ENCODE measurements around the gene NOTUM.

NOTUM gene

DNA sequence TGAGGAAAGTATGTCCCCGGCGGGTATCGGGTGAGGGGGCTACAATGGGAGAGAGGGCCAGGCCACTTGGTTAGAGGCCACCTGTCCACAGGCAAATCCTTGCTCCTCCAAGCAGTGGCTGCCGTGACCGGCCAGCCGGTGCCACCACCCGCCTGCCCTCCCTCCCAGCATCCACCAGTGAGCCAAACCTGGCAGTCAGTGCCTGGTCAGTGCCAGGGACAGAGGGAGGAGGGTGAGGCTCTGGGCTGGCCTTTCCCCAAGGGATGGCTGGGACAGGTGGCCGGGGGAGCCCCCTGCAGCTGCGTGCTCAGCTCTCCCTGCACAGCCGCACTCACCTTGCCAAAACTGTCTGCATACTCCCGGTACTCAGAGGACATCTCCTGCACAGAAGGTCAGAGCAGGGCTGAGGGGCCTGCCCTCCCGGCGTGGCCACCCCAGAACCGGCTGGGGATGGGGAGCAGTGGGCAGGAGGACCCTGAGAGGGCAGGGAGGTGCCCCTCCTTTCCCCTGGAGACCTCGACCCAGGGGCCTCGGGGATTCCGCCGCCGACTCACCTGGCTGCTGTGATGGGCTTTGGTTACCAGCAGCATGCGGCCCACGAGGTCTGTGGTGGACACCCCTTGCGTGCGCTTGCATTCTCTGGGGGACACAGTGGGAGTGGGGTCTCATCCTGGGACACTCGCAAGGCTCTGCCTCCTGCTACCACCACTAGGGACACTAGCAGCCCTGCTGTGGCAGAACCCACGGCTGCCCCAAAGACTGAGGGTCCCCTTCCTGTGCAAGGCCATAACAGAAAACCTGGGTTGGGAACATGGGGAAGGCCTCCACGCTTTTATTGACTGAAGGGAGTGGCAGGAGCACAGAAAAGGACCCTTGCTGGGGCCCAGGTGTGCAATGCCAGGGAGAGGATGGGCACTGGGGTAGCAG is 53.5 kb downstream of the NOTUM start:
- Histone ChIP-seq H3K4me1 (ENCODE audit: control insufficient read depth in 1 of 2, insufficient read depth in 2 of 2, low read length in 2 of 2) (peaks cover 0 to 18% of the 10 kb centered on the region in 2 donors), H3K27me3 (ENCODE audit: low read depth, low read length) (no peaks in the 10 kb centered on the region), H3K4me3 (ENCODE audit: low read depth in 1 of 2, low read length in 2 of 2) (no peak overlapping the region), H3K36me3 (ENCODE audit: control insufficient read depth in 1 of 2, insufficient read depth in 2 of 2, low read length in 2 of 2) (peaks cover 4 to 21% of the 10 kb centered on the region in 2 donors), H3K9me3 (ENCODE audit: control insufficient read depth in 1 of 2, low read length in 2 of 2) (no peaks in the 10 kb centered on the region), H3K27ac (ENCODE audit: low read length) (no peak overlapping the region)

DNA sequence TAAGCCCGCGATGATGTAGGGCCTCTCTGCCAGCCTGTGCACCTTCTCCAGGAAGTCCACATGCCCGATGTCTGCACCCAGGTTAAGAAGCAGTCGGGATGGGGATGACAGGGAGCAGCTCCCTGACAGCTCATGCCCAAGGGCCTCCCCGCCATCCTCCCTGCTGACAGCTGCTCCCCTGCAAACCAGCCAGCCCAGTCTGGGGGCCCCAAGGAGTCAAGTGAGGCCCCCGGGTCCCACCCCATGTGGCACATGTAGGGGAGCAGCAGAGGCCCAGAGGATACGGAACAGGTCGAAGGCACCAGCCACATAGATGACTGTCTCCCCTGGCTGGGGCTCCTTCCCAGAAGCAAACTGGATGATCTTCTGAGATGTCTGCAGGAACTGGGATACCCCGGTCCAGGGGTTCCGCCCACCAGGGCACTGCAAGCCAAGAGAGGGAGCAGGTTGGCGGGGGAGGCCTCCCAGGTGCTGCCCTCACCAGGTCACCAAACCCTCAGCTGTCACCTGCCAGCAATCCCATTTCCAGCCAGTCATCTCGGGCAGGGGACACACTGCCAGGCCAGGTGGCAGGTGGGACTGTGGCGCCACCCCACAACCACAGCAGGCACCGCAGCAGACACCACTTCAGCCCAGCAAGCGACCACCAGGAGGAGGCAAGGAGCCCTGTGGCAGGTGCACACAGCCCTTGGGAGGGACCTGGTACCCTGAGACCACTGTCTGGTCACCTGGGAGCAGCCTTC is 54.3 kb downstream of the NOTUM start:
- peaks cover 0 to 24% of the 10 kb centered on the region in 2 donors for H3K4me1 ChIP-seq (ENCODE audit: control insufficient read depth in 1 of 2, insufficient read depth in 2 of 2, low read length in 2 of 2)
- H3K9me3 ChIP-seq (ENCODE audit: control insufficient read depth in 1 of 2, low read length in 2 of 2), result no peaks in the 10 kb centered on the region
- no peak overlapping the region for H3K27ac ChIP-seq (ENCODE audit: low read length)
- H3K27me3 ChIP-seq (ENCODE audit: low read depth, low read length), result no peaks in the 10 kb centered on the region
- H3K36me3 ChIP-seq (ENCODE audit: control insufficient read depth in 1 of 2, insufficient read depth in 2 of 2, low read length in 2 of 2), result peaks cover 4 to 18% of the 10 kb centered on the region in 2 donors
- H3K4me3 ChIP-seq (ENCODE audit: low read depth in 1 of 2, low read length in 2 of 2), result no peak overlapping the region

DNA sequence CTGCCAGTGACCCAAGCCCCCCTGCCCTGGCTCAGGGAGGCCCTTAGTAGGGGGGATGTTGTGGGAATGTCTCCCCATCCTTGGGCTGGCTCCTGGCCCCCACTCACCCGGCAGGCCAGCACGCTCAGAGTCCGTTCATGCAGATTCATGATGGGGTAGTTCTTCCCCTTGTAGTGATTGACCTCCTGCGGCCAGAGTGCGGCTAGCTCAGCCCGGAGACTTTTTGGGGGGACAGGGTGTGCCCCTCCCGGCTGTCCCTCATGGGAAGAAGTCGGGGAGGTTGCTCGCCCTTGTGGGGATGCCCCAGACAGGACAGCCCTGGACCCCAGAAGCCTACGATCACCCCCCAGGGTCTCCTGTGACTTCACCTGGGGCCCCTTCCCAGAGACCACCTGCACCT is 55.0 kb downstream of the NOTUM start:
- no peak overlapping the region for H3K27ac ChIP-seq (ENCODE audit: low read length)
- no peaks in the 10 kb centered on the region for H3K9me3 ChIP-seq (ENCODE audit: control insufficient read depth in 1 of 2, low read length in 2 of 2)
- H3K4me3 ChIP-seq (ENCODE audit: low read depth in 1 of 2, low read length in 2 of 2), result no peak overlapping the region
- peaks cover 0 to 23% of the 10 kb centered on the region in 2 donors for H3K4me1 ChIP-seq (ENCODE audit: control insufficient read depth in 1 of 2, insufficient read depth in 2 of 2, low read length in 2 of 2)
- H3K36me3 ChIP-seq (ENCODE audit: control insufficient read depth in 1 of 2, insufficient read depth in 2 of 2, low read length in 2 of 2), result peaks cover 4 to 18% of the 10 kb centered on the region in 2 donors
- peaks cover 5% of the 10 kb centered on the region for H3K27me3 ChIP-seq (ENCODE audit: low read depth, low read length)

DNA sequence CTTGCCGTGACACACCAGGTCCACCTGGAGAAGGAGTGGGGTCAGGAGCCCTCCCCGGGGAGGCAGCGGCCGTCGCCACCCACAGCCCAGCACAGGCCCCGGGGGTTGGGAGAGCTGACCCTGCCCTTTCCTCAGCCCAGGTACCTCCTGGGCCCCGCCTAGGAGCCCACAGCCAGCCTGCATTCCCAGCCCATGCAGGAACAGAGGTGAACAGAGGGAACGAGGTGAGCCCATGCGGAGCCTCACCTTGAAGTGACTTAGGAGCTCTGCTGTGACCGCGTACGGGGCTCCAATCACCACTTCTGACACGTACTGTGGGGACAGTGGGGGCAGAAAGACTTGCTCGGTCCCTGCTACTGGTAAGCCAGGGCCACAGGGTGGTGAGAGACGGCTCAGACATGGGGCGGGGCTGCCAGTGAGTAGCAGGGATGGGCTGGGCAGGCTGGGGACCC is 55.5 kb downstream of the NOTUM start:
- H3K27me3 ChIP-seq (ENCODE audit: low read depth, low read length), result peaks cover 6% of the 10 kb centered on the region
- no peak overlapping the region for H3K4me3 ChIP-seq (ENCODE audit: low read depth in 1 of 2, low read length in 2 of 2)
- no peaks in the 10 kb centered on the region for H3K9me3 ChIP-seq (ENCODE audit: control insufficient read depth in 1 of 2, low read length in 2 of 2)
- no peak overlapping the region for H3K27ac ChIP-seq (ENCODE audit: low read length)
- peaks cover 0 to 19% of the 10 kb centered on the region in 2 donors for H3K4me1 ChIP-seq (ENCODE audit: control insufficient read depth in 1 of 2, insufficient read depth in 2 of 2, low read length in 2 of 2)
- H3K36me3 ChIP-seq (ENCODE audit: control insufficient read depth in 1 of 2, insufficient read depth in 2 of 2, low read length in 2 of 2), result peaks cover 4 to 20% of the 10 kb centered on the region in 2 donors

DNA sequence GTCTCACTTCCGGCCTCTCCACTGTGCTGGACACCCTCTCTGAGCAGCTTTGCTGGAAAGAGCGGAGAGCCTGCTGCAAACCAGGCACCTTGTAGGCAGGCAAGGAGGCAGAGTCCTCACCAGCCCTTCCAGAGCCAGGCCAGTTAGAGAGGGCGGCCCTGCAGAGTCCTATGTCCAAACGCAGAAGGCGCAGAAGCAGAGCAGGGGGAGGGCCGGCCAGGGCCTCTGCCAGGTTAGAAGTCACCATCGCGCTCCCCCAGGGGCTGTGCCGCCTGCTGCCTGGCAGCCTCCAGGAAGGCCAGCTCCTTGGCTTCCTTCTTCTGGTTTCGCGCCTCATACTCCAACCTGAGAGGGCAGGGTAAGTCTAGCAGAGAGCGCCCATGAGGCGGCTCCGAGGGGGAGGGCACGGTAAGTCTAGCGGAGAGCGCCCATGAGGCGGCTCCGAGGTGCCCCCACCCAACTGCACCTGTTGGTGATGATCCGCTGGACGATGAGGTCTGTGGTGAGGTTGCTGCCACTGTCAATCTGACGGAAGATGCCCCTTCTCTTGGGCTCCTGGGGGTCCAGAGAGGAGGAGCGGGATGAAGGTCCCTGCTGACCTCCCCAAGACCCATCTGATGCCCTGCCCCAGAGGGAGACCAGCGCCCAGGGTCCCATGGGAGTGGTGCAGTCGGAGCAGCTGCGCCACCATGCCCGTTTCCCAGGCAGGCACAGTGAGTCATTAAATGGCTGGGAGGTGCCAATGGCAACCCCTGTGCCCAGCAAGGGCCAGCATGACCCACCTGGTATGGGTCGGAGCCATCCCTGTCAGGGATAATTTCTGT is 56.2 kb downstream of the NOTUM start:
- peaks cover 6% of the 10 kb centered on the region for H3K27me3 ChIP-seq (ENCODE audit: low read depth, low read length)
- H3K4me3 ChIP-seq (ENCODE audit: low read depth in 1 of 2, low read length in 2 of 2), result no peak overlapping the region
- H3K27ac ChIP-seq (ENCODE audit: low read length), result no peak overlapping the region
- peaks cover 0 to 15% of the 10 kb centered on the region in 2 donors for H3K4me1 ChIP-seq (ENCODE audit: control insufficient read depth in 1 of 2, insufficient read depth in 2 of 2, low read length in 2 of 2)
- H3K36me3 ChIP-seq (ENCODE audit: control insufficient read depth in 1 of 2, insufficient read depth in 2 of 2, low read length in 2 of 2), result peaks cover 4 to 26% of the 10 kb centered on the region in 2 donors
- no peaks in the 10 kb centered on the region for H3K9me3 ChIP-seq (ENCODE audit: control insufficient read depth in 1 of 2, low read length in 2 of 2)

DNA sequence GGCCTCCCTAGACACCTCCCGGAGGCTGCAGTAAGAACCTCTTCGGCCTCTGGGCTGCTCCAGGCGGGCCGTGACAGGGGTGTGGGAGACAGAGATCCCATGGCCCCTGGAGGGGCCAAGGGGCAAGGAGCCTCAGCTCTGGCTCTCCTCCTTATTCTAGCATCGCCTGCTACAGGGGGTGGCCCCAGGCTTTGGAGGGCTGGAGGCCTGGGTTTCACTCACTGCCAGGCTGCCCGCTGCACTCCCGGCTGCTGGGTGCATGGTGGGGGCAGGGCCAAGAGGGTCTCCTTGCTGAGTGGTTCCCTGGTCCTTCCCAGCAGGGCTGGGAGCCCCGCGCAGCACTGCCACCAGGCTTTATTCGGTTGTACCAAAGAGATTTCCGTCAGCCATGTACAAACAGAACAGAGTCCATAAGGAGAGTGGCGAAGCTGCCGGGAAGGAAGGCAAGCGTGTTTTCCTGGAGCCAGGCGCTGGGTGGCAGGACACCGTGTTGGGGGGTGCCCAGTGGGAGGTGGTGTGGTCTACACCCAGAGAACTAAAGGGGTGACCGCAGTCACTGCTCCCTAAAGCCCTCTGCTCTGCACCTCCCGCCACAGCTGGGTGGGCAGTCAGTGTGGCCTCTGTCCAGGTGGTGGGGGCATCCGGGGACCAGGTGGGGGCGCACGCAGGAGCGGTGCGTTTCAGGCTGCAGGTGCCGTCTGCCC is 56.9 kb downstream of the NOTUM start:
- Histone ChIP-seq H3K4me1 (ENCODE audit: control insufficient read depth in 1 of 2, insufficient read depth in 2 of 2, low read length in 2 of 2) (peaks cover 0 to 15% of the 10 kb centered on the region in 2 donors), H3K4me3 (ENCODE audit: low read depth in 1 of 2, low read length in 2 of 2) (no peak overlapping the region), H3K9me3 (ENCODE audit: control insufficient read depth in 1 of 2, low read length in 2 of 2) (no peaks in the 10 kb centered on the region), H3K27ac (ENCODE audit: low read length) (no peak overlapping the region), H3K36me3 (ENCODE audit: control insufficient read depth in 1 of 2, insufficient read depth in 2 of 2, low read length in 2 of 2) (peaks cover 5 to 34% of the 10 kb centered on the region in 2 donors), H3K27me3 (ENCODE audit: low read depth, low read length) (peaks cover 6% of the 10 kb centered on the region)

DNA sequence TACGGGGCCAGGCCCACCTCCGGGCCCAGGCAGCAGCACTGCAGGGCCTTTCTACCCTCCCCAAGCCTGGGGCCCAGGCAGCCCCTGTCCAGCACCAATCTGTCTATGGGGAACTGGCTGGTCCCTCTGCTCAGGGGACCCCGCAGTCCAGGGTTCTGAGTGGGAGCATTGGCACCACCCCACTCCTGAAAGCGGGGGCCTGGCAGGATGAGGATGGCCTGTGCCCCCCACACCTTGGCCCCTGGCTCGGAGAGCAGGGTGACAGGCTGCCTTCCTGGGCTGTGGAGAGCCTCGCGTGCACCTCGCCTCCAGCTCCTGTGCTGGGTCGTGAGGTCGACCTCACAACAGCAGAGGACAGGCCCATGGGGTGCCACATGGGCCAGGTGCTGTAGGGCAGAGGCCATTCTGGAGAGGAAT is 57.6 kb downstream of the NOTUM start:
- Histone ChIP-seq H3K27me3 (ENCODE audit: low read depth, low read length) (peaks cover 6% of the 10 kb centered on the region), H3K4me3 (ENCODE audit: low read depth in 1 of 2, low read length in 2 of 2) (no peak overlapping the region), H3K4me1 (ENCODE audit: control insufficient read depth in 1 of 2, insufficient read depth in 2 of 2, low read length in 2 of 2) (peaks cover 0 to 15% of the 10 kb centered on the region in 2 donors), H3K9me3 (ENCODE audit: control insufficient read depth in 1 of 2, low read length in 2 of 2) (no peaks in the 10 kb centered on the region), H3K36me3 (ENCODE audit: control insufficient read depth in 1 of 2, insufficient read depth in 2 of 2, low read length in 2 of 2) (peaks cover 11 to 39% of the 10 kb centered on the region in 2 donors), H3K27ac (ENCODE audit: low read length) (no peak overlapping the region)

DNA sequence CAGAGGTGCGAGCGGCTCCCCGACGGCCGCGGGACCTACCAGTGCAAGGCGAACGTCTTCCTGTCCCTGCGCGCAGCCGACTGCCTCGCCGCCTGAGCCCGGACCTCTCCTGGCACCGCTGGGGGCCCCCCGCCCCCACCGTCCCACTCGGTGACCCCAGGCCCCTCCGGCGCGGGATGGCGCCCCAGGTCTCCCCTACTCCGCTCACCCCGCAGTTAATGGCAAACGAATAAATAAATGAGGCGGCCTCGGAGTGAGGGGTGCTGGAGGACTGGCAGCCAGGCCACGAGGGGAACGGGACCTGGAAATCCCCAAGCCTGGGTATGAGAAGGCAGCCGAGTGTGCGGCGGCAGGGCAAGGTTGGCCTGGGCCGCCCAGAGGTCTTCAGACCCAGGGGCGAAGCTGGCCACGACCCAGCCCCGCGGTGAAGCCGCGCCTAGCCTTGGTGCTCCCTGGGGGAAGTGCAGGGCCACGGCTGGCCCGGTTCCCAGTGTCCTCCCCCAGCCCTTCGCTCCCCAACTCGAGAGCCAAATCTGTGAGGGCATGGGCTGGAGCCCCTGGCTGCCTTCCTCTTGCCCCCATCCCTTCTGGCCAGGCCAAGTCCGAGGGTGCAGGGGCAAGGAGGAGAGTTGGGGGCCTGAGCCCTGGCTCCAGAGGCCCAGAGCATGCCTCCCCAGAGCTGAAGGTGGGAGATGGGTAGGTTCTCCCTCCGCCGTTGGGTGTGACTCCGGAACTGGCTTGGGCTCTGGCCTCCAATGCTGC is 58.2 kb downstream of the NOTUM start:
- Histone ChIP-seq H3K4me3 (ENCODE audit: low read depth in 1 of 2, low read length in 2 of 2) (peak overlapping the region in 1 of 2 donors; percentile 45), H3K4me1 (ENCODE audit: control insufficient read depth in 1 of 2, insufficient read depth in 2 of 2, low read length in 2 of 2) (peaks cover 0 to 15% of the 10 kb centered on the region in 2 donors), H3K27ac (ENCODE audit: low read length) (no peak overlapping the region), H3K27me3 (ENCODE audit: low read depth, low read length) (peaks cover 6% of the 10 kb centered on the region), H3K36me3 (ENCODE audit: control insufficient read depth in 1 of 2, insufficient read depth in 2 of 2, low read length in 2 of 2) (peaks cover 17 to 40% of the 10 kb centered on the region in 2 donors), H3K9me3 (ENCODE audit: control insufficient read depth in 1 of 2, low read length in 2 of 2) (no peaks in the 10 kb centered on the region)
